ENCODE results near the gene PIGH. TPM values are rescaled to one million over a fixed set of nuclear protein-coding genes. Genes with fewer than 3 reads are reported as not detected.

PIGH gene
- total RNA-seq, 1 experiment from 2014 or later = 112 TPM

DNA sequence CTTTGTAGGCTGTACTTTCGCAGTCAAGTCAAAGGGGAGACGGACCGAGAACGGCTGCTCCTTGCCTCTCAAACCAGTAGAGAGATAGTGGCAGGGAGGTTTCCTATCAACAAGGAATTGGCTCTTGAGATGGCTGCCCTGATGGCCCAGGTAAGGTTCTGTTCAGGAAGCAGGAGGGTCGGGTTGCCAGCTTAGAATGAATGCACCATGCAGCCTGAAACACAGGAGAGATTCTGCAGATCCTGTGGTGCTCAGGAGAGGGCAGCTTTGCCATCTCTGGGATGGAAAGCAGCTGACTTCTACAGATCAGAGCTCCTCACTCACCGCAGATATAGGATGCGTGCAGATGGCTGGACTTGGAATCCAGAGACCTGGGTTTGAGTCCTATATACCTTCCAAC, 18.0 kb downstream of the PIGH start:
- Histone ChIP-seq H3K9me2 (replicated peaks; ENCODE audit: insufficient read depth, low read length) (no peaks in the 10 kb centered on the region), H3K4me1 (ENCODE audit: low read length) (no peaks in the 10 kb centered on the region), H3K27ac (ENCODE audit: low read length) (no peak overlapping the region), H3K4me2 (ENCODE audit: low read depth, low read length, poor library complexity, severe bottlenecking) (no peak overlapping the region), H3K4me3 (ENCODE audit: low read length) (no peak overlapping the region), H3K9ac (ENCODE audit: low read length) (no peak overlapping the region), H3K9me3 (ENCODE audit: low read length) (no peaks in the 10 kb centered on the region), H4K20me1 (ENCODE audit: insufficient read depth, low read depth, low read length) (no peaks in the 10 kb centered on the region), H3K27me3 (ENCODE audit: low read length) (no peaks in the 10 kb centered on the region), H3K36me3 (ENCODE audit: insufficient read depth, low read length) (no peaks in the 10 kb centered on the region), H2AFZ (ENCODE audit: low read length) (no peak overlapping the region), H3K79me2 (ENCODE audit: low read length) (no peaks in the 10 kb centered on the region)
- DNase-seq = no peak

GRCh38 chr14:67581643-67582042, 18.4 kb downstream of the PIGH start:
- H3K4me1 ChIP-seq (ENCODE audit: low read length) = no peaks in the 10 kb centered on the region
- H3K27ac ChIP-seq (ENCODE audit: low read length) = no peak overlapping the region
- H3K79me2 ChIP-seq (ENCODE audit: low read length) = no peaks in the 10 kb centered on the region
- H3K4me3 ChIP-seq (ENCODE audit: low read length) = no peak overlapping the region
- no peak overlapping the region for H2AFZ ChIP-seq (ENCODE audit: low read length)
- H3K4me2 ChIP-seq (ENCODE audit: low read depth, low read length, poor library complexity, severe bottlenecking) = no peak overlapping the region
- DNase-seq = no peak
- H3K9me3 ChIP-seq (ENCODE audit: low read length) = no peaks in the 10 kb centered on the region
- H3K27me3 ChIP-seq (ENCODE audit: low read length) = no peaks in the 10 kb centered on the region
- no peak overlapping the region for H3K9ac ChIP-seq (ENCODE audit: low read length)
- H3K36me3 ChIP-seq (ENCODE audit: insufficient read depth, low read length) = no peaks in the 10 kb centered on the region
- H3K9me2 ChIP-seq (replicated peaks; ENCODE audit: insufficient read depth, low read length) = no peaks in the 10 kb centered on the region
- no peaks in the 10 kb centered on the region for H4K20me1 ChIP-seq (ENCODE audit: insufficient read depth, low read depth, low read length)

DNA sequence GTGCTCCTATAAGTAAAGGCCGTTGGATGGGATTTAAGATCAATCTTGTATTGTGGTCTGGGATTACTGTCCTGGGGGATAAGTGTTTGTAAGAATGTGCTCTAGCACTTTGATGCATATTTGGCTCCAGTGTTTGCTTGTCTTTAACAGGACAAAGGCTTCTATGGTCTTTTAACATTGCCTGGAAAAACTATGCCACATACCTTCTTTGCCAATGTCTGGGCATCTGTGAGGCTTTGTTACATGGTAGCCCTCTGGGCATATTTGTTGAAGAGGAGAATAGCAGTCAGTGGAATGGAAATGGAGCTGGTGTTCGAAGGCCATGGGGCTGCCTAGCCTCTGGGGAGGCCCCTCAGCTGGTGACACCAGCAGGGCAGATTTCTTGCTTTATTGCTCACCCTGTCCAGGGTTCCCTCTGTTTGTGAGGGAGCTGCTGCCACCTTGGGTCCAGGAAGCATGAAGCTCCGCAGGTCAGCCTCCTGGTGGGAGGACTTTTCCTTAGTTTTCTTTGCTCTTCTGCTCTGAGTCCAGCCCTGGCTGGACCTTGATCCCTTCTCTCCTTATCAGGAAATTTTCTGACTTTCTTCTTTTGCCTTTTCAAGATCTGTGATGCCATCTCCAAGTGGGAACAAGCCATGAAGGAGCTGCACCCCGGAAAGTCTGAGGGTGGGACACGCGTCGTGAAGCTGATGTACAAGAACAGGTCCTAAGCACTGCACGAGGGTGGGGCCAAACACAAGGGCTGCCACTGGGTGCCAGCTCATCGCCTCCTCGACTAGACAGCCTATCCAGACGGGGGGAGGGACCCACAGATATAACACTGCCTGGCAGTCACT, 19.5 kb downstream of the PIGH start:
- no peaks in the 10 kb centered on the region for H3K36me3 ChIP-seq (ENCODE audit: insufficient read depth, low read length)

GRCh38 chr14:67579636-67580035, 20.4 kb downstream of the PIGH start:
- Histone ChIP-seq H3K4me2 (ENCODE audit: low read depth, low read length, poor library complexity, severe bottlenecking) (no peak overlapping the region), H3K79me2 (ENCODE audit: low read length) (no peaks in the 10 kb centered on the region), H3K4me1 (ENCODE audit: low read length) (no peaks in the 10 kb centered on the region), H3K9me3 (ENCODE audit: low read length) (no peaks in the 10 kb centered on the region), H3K4me3 (ENCODE audit: low read length) (no peak overlapping the region), H3K9ac (ENCODE audit: low read length) (no peak overlapping the region), H4K20me1 (ENCODE audit: insufficient read depth, low read depth, low read length) (no peaks in the 10 kb centered on the region), H3K36me3 (ENCODE audit: insufficient read depth, low read length) (no peaks in the 10 kb centered on the region), H3K27me3 (ENCODE audit: low read length) (no peaks in the 10 kb centered on the region), H2AFZ (ENCODE audit: low read length) (no peak overlapping the region), H3K9me2 (replicated peaks; ENCODE audit: insufficient read depth, low read length) (no peaks in the 10 kb centered on the region), H3K27ac (ENCODE audit: low read length) (no peak overlapping the region)
- DNase-seq = no peak

More for the DNA sequence above, 19.5 kb downstream of the PIGH start:
- H3K9me2 ChIP-seq (replicated peaks; ENCODE audit: insufficient read depth, low read length) = no peaks in the 10 kb centered on the region
- no peak overlapping the region for H3K4me3 ChIP-seq (ENCODE audit: low read length)
- H3K79me2 ChIP-seq (ENCODE audit: low read length) = no peaks in the 10 kb centered on the region
- H2AFZ ChIP-seq (ENCODE audit: low read length) = no peak overlapping the region
- no peaks in the 10 kb centered on the region for H4K20me1 ChIP-seq (ENCODE audit: insufficient read depth, low read depth, low read length)
- no peak overlapping the region for H3K4me2 ChIP-seq (ENCODE audit: low read depth, low read length, poor library complexity, severe bottlenecking)
- no peaks in the 10 kb centered on the region for H3K27me3 ChIP-seq (ENCODE audit: low read length)
- H3K27ac ChIP-seq (ENCODE audit: low read length) = no peak overlapping the region
- no peaks in the 10 kb centered on the region for H3K9me3 ChIP-seq (ENCODE audit: low read length)
- no peak overlapping the region for H3K9ac ChIP-seq (ENCODE audit: low read length)
- H3K4me1 ChIP-seq (ENCODE audit: low read length) = no peaks in the 10 kb centered on the region
- no peak for DNase-seq

GRCh38 chr14:67579040-67579439, 21.0 kb downstream of the PIGH start:
- no peaks in the 10 kb centered on the region for H3K36me3 ChIP-seq (ENCODE audit: insufficient read depth, low read length)
- no peaks in the 10 kb centered on the region for H3K9me3 ChIP-seq (ENCODE audit: low read length)
- H3K4me3 ChIP-seq (ENCODE audit: low read length) = no peak overlapping the region
- DNase-seq = no peak
- H3K27me3 ChIP-seq (ENCODE audit: low read length) = no peaks in the 10 kb centered on the region
- no peak overlapping the region for H2AFZ ChIP-seq (ENCODE audit: low read length)
- H3K79me2 ChIP-seq (ENCODE audit: low read length) = no peaks in the 10 kb centered on the region
- no peaks in the 10 kb centered on the region for H3K4me1 ChIP-seq (ENCODE audit: low read length)
- H3K4me2 ChIP-seq (ENCODE audit: low read depth, low read length, poor library complexity, severe bottlenecking) = no peak overlapping the region
- H3K9me2 ChIP-seq (replicated peaks; ENCODE audit: insufficient read depth, low read length) = no peaks in the 10 kb centered on the region
- no peak overlapping the region for H3K9ac ChIP-seq (ENCODE audit: low read length)
- H4K20me1 ChIP-seq (ENCODE audit: insufficient read depth, low read depth, low read length) = no peaks in the 10 kb centered on the region
- H3K27ac ChIP-seq (ENCODE audit: low read length) = no peak overlapping the region

DNA sequence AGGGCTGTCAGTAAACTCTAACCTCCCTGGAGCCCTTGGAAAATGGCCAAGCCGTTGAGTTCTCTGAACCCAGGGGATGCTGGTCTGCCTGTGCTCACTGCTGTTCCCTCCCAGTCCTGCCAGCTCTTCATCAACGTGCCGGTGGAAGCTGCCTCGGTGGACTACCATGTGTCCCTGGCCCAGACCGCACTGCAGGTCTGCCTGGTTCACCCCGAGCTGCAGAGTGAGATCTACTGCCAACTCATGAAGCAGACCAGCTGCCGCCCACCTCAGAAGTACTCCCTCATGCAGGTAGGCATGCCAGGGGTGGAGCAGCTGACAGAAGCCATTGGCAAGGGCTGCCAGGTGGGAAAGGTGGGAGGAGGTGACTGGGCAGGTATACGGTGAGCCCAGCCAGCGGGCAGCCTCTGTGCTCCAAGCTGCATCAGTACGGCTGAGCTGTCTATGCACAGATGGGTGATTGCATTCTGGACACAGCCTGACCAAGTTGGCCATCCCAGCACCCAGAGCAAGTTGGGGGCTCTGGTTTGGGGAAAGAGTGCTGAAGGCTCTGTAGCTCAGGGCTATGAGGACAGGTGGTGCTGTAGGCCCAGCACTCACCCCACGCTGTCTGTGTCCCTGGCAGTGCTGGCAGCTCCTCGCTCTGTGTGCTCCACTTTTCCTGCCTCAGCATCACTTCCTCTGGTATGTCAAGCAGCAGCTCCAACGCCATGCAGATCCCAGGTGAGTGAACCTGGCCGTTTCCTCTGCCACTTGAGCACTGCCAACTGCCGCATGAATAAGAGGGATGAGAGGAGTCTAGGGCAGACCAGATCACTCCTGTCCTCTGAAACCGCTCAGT, 21.9 kb downstream of the PIGH start:
- no peak for DNase-seq
- no peak overlapping the region for H3K4me2 ChIP-seq (ENCODE audit: low read depth, low read length, poor library complexity, severe bottlenecking)
- no peaks in the 10 kb centered on the region for H3K27me3 ChIP-seq (ENCODE audit: low read length)
- H3K4me1 ChIP-seq (ENCODE audit: low read length) = no peaks in the 10 kb centered on the region
- H3K79me2 ChIP-seq (ENCODE audit: low read length) = no peaks in the 10 kb centered on the region
- no peak overlapping the region for H3K27ac ChIP-seq (ENCODE audit: low read length)
- H3K9me2 ChIP-seq (replicated peaks; ENCODE audit: insufficient read depth, low read length) = no peaks in the 10 kb centered on the region
- no peak overlapping the region for H3K9ac ChIP-seq (ENCODE audit: low read length)
- no peak overlapping the region for H3K4me3 ChIP-seq (ENCODE audit: low read length)
- H3K36me3 ChIP-seq (ENCODE audit: insufficient read depth, low read length) = no peaks in the 10 kb centered on the region
- no peaks in the 10 kb centered on the region for H4K20me1 ChIP-seq (ENCODE audit: insufficient read depth, low read depth, low read length)
- no peaks in the 10 kb centered on the region for H3K9me3 ChIP-seq (ENCODE audit: low read length)
- no peak overlapping the region for H2AFZ ChIP-seq (ENCODE audit: low read length)

DNA sequence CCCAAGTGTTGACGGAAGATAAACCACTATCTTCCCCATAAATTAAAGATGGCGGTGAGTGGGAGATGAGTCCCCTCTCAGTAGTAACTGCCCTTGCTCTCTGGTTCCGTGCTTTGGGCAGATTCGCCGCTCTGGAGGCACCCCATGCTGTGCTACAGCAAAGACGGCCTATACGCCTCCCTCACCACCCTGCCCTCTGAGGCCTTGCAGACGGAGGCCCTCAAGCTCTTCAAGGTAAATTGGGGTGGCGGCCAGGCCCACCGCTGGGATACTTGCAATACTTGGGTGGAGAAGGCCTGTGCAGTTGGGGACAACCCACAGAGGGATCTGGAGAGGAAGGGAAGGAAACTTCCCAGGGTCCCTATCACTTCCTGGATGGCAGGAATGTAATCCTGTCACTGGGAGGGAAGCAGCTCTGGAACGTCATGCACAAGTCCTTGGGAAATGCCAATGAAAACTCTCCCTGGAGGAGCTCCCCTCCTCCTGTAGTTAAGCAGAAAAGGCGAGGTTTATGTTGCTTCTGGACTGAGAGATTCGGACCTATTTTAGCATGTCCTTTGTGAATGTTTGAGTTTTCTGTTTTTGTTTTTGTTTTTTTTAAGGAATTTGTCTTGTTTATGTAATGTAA, 22.8 kb downstream of the PIGH start:
- no peaks in the 10 kb centered on the region for H3K27me3 ChIP-seq (ENCODE audit: low read length)
- DNase-seq = no peak
- H3K9ac ChIP-seq (ENCODE audit: low read length) = no peak overlapping the region
- no peaks in the 10 kb centered on the region for H3K9me3 ChIP-seq (ENCODE audit: low read length)
- H3K36me3 ChIP-seq (ENCODE audit: insufficient read depth, low read length) = no peaks in the 10 kb centered on the region
- no peaks in the 10 kb centered on the region for H3K4me1 ChIP-seq (ENCODE audit: low read length)
- H3K4me3 ChIP-seq (ENCODE audit: low read length) = no peak overlapping the region
- H3K4me2 ChIP-seq (ENCODE audit: low read depth, low read length, poor library complexity, severe bottlenecking) = no peak overlapping the region
- no peak overlapping the region for H3K27ac ChIP-seq (ENCODE audit: low read length)
- H3K9me2 ChIP-seq (replicated peaks; ENCODE audit: insufficient read depth, low read length) = no peaks in the 10 kb centered on the region
- no peaks in the 10 kb centered on the region for H4K20me1 ChIP-seq (ENCODE audit: insufficient read depth, low read depth, low read length)
- H3K79me2 ChIP-seq (ENCODE audit: low read length) = no peaks in the 10 kb centered on the region
- no peak overlapping the region for H2AFZ ChIP-seq (ENCODE audit: low read length)

Data from Karpas-422 (cell line).